Endothelial cell of hepatic sinusoid (primary cell): Measurements from ENCODE around the gene METRN.
"Not testable (repeated sequence)": the region's sequence is repeated elsewhere in the genome, so short reads cannot be mapped to it uniquely, and the experiment has no call there.

Experiments
- in situ Hi-C: cut with HindIII; loops from 2 replicates; pipeline ENCODE4 v1.10.0; 2017; ENCODE audit warnings: low sequenced_read_pairs

Gene METRN

DNA sequence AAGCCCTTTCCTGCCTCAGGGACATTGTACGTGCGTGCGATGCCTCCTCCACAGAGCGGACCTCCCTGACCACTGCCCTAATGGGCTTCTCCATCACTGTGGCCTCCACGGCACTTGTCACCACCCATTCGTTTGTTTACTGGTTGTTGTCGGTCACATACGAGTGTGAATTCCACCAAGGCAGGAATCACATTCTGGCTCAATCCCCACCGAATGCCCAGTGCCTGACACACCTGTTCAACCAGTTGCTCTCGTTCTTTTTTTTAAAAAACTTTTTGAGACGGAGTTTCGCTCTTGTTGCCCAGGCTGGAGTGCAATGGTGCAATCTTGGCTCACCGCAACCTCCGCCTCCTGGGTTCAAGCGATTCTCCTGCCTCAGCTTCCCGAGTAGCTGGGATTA, 23.7 kb upstream of the METRN start:
- in situ Hi-C loops = not testable (repeated sequence)

- in situ Hi-C loops = no loop called here
Observed at GRCh38 chr16:692356-693108, 22.4 kb upstream of the METRN start.

DNA sequence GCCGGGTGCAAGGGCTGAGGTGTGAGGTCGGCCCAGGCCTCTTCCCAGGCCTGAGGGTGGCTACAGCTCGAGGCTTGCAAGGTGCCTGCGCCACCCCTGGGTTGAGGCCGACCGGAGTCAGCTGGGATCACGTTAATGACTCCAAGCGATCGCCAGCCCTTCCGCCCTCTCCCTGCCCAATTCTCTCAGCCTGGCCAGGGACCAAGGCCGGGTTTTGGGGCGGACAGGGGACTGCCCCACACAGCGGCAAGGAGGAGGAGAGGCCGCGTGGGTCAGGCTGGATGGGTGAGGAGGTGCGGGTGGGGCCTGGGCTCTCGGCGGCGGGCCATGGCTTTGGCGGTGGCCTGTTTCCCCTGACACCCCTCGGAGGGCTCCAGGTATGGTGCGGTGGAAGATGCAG, 21.6 kb upstream of the METRN start:
- in situ Hi-C loops = no loop called here

- in situ Hi-C loops = no loop called here
Observed at GRCh38 chr16:693766-694165, 21.2 kb upstream of the METRN start.

DNA sequence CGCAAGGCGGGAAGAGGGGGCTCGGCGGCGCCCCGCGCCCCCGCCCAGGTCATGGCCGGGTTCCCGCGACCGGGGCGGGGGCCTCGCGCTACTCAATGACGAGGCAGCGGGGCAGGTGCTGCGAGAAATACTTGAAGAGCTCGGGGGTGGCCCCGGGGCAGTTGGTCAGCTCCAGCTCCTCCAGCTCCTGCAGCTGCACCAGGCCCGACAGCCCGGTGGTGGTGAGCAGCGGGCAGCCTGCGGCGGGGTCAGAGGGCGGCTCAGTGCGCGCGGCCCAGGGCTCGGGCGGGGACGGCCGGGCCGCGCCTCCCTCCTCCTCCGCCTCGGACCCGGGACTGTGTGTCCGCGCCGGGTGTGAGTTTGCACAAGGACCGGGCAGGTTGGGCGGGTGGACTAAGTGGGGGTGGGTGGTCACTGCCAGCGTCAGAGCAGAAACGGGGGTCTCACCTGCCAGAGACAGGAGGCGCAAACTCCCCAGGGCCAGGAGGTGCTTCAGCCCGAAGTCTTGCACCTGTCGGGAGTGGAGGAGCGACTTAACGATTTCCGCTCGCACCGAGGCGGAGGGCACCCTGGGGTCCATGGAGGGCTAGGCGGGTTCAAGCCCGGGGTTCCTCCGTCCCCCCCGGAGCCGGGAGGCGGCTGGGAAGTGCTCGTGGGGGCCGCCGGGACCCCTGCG, 20.6 kb upstream of the METRN start:
- in situ Hi-C loops = no loop called here

- in situ Hi-C loops = no loop called here
Observed at GRCh38 chr16:694863-695354, 20.0 kb upstream of the METRN start.

GRCh38 chr16:695355-696089, 19.4 kb upstream of the METRN start:
- in situ Hi-C loops = no loop called here

DNA sequence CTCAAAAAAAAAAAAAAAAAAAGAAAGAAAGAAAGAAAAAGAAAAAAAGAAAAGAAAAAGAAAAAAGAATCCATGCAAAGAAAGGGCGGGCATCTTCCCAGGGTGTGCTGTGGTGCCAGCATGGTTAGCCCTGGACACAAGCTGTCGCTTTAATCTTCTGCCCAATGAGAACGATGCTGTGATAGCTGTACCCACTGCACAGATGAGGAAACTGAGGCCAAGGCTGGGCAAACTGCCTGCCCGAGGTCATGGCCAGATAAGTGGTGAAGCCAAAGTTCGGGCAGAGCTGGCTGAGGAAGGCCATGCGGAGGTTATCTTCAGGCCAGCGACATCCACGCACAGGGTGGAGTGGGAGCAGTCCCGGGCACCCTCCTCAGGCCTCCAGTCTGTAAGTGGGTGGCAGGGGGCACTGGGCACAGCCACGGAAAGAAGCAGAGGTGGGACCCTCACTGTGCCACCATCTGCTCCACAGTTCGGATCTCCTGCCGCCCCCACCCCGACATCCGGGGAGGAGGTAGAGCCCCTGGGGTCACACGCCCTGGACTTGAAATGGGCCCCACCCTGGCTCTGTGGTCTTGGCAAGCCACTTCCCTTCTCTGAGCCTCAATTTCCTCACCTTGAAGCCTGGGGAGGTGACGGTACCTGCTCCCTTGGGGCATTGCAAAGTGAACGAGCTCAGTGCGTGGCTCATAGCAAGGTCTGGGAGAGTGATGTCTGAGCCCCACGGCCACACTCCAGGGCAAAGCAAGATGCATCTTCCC, 15.8 kb upstream of the METRN start:
- in situ Hi-C loops = no loop called here

- in situ Hi-C loops = no loop called here
Observed at GRCh38 chr16:700684-701584, 14.0 kb upstream of the METRN start.

DNA sequence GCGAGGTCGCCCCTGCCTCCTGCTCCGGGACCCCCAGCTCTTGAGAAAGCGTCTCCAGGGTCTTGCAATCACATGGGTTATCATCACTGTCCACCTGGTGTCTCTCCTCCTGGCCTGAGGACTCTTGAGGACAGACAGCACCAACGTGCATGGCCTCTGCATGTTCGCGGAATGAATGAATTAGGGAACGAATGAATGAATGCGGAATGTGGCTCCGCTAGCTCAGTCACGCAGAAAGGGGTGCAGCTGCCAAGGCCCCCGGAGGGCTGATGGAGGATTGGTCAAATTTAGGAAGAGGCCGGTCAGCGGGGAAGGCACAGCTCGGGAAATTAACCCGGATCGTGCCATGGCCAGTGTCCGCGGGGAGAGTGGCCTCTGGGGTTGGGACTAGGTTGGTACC, 12.6 kb upstream of the METRN start:
- in situ Hi-C loops = no loop called here

DNA sequence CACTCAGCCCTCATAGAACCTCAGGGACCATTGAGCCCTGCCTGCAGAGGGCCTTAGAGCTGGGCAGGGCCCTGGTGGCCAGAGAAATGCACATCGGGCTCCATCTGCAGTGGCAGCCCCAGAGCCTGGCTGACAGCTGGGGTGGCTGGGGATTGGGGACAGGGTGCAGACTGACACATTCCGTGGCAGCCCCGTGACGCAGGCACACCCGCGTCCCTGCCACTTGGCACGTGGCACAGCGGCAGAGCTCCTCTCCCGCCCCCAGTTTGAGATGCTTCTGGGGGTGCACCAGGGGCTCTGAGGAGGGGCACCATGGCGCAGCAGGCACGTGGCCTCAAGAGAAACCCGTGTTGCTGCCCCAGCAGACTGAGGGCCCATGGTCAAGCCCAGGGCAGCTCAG, 11.5 kb upstream of the METRN start:
- in situ Hi-C loops = no loop called here

- in situ Hi-C loops = no loop called here
Observed at GRCh38 chr16:704047-704446, 10.9 kb upstream of the METRN start.

DNA sequence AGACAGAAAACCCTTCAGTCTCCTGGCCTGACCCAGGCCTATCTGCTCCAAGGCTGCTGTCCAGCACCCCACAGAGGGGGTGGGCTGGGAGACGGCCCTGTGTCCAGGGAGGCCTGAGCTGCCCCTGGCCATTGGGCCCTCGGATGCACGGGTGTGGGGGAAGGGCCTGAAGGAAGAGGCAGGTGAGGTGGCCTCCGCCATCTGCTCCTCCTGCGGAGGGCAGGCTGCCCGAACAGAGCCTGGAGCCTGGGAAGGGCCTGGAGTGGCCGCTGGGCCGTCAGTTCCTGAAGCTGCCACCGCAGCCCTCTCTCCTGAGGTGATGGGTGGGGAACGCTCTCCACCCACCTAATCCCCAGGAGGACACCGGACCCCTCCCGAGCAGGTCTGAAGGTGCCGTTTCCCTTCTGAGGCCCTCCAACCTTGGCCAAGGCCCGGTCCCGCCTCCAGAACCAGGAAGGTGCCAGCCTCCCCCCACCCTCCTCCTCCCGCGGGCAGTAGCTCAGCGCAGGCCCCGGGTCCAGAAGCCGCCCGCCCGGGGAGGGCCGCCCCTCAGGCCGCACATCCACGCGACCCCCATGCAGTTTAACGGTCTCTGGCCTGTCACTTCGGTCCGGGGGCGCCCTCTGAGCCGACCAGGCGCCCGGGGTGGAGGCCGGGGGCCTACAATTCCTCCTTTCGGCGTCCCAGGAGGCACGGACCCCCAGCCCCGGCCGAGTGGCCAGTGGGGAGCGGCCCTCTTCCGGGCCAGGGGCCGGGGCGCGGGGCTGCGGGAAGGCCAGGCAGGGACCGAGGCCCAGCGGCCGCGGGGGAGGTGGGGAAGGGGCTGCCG, 10.2 kb upstream of the METRN start:
- in situ Hi-C loops = no loop called here

GRCh38 chr16:705431-706188, 9.3 kb upstream of the METRN start, which contains the start of gene FBXL16:
Gene FBXL16, minus strand, starts transcription at chr16:705801. Its CDS starts 8,396 bp downstream, at chr16:697405.
- in situ Hi-C loops = no loop called here

- in situ Hi-C loops = no loop called here
Observed at GRCh38 chr16:706189-707061, 8.5 kb upstream of the METRN start.

- in situ Hi-C loops = no loop called here
Observed at GRCh38 chr16:707062-707538, 7.8 kb upstream of the METRN start.

DNA sequence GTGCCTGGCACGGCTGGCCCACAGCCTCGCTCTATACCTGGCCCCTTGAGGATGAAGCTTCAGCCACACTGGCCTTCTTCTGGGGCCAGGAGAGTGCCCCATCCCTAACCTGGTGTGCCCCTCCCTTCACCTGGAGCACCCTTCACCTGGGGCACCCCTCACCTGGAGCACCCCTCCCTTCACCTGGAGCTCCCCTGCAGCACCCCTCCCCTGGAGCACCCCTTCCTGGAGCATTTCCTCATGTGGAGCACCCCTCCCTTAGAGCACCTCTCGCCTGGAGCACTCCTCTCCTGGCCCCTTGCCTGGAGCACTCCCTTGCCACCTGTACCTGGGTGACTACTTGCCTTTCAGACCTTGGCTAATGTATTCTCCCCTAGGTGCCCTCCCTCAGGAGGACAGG, 6.9 kb upstream of the METRN start:
- in situ Hi-C loops = no loop called here
